ENCODE data around the gene TASOR. TPM values are rescaled to one million over a fixed set of nuclear protein-coding genes. Genes with fewer than 3 reads are reported as not detected.

Gene TASOR
- 66.0 and 97.2 TPM in 2 replicates for total RNA-seq

GRCh38 chr3:56683122-56683817 is at the start of gene TASOR:
TSS of gene TASOR (minus strand) at chr3:56683265. CDS start at chr3:56683006, 259 bp downstream.

Other genes starting within 250 kb of the TASOR start
- gene ERC2, start 214.8 kb downstream of the TASOR start, total RNA-seq = under 0.01 and 0.44 TPM in 2 replicates
- 14.7 and 24.4 TPM in 2 replicates for gene CCDC66, start 126.1 kb downstream of the TASOR start, total RNA-seq
- 16.7 and 28.3 TPM in 2 replicates for gene ARHGEF3, start 118.7 kb upstream of the TASOR start, total RNA-seq

Data from smooth muscle cell of trachea (primary cell).